HepG2 (cell line): ENCODE data around the gene NDUFB8. TPM values are rescaled to one million over a fixed set of nuclear protein-coding genes. Genes with fewer than 3 reads are reported as not detected.

ENCODE experiments used
- ATAC-seq: fragments of 200-7000 bp; cut with Tn5 transposase; 3 replicates; pipeline ENCODE4 v1.9.1; 2020; ENCODE audit warnings: mild to moderate bottlenecking, moderate library complexity
- BruUV-seq: library from RNA; stranded (reverse); fragments of 400-500 nt; replicated peaks from 2 replicates; lab custom pipeline; 2021; lab: Mats Ljungman, UMichigan
- CTCF ChIA-PET: fragments of 300-600 bp; formaldehyde crosslinking; extraction: SDS; loops from one replicate; lab custom pipeline; 2021; ENCODE audit warnings: low total read pairs, inconsistent platforms, low intra/inter-chr PET ratio; lab: Yijun Ruan, JAX
- POLR2A ChIA-PET: fragments of 350-600 bp; sonication (Branson Sonifier 250); formaldehyde crosslinking; loops from one replicate; lab custom pipeline; 2020; ENCODE audit warnings: antibody characterized with exemption, inconsistent platforms; lab: Yijun Ruan, JAX
- DNase-seq: peaks from one replicate; pipeline ENCODE4 v3.0.0-alpha.2; 2015; ENCODE audit warnings: low spot score
- FAIRE-seq: peaks from 3 replicates; lab custom pipeline; 2011; peaks lifted over from hg19 to GRCh38; lab: Jason Lieb, UNC
- H2AFZ ChIP-seq: one replicate; pipeline ENCODE4 v1.6.1; 2011; ENCODE audit warnings: low read length, inconsistent platforms
- H3K27ac ChIP-seq: fragments of 300-600 bp; 3 replicates; pipeline ENCODE4 v1.8.0; 2011; ENCODE audit warnings: mixed run types, mild to moderate bottlenecking, mixed read lengths, low read length, inconsistent platforms; ENCODE audit not compliant: insufficient read depth; ENCODE audit errors: extremely low read length
- H3K27me3 ChIP-seq, 2 experiments: fragments of 200-600 bp in 1 of 2; 2 replicates in 1 of 2; 3 replicates in 1 of 2; pipeline versions ENCODE4 v1.6.0 to v1.8.0; 2011; ENCODE audit warnings: low read length in 2 of 2, mild to moderate bottlenecking in 2 of 2, moderate library complexity in 2 of 2, inconsistent platforms in 1 of 2; ENCODE audit not compliant: insufficient read depth in 2 of 2, control insufficient read depth in 1 of 2
- H3K36me3 ChIP-seq, 2 experiments: fragments of 200-600 bp in 1 of 2; replicated peaks in 1 of 2; 2 replicates in 1 of 2; 3 replicates in 1 of 2; pipeline versions ENCODE4 v1.5.1 to v1.8.0; 2011; ENCODE audit warnings: low read length in 2 of 2, inconsistent platforms in 1 of 2; ENCODE audit not compliant: insufficient read depth in 2 of 2, control insufficient read depth in 1 of 2
- H3K4me1 ChIP-seq: 2 replicates; pipeline ENCODE4 v1.5.1; 2012; ENCODE audit warnings: low read length, inconsistent platforms; ENCODE audit not compliant: insufficient read depth
- H3K4me2 ChIP-seq: 2 replicates; pipeline ENCODE4 v1.6.0; 2011; ENCODE audit warnings: low read depth, low read length, inconsistent platforms
- H3K4me3 ChIP-seq, 3 experiments: fragments of 200-600 bp in 1 of 3; sonication (generic), shearing (Covaris generic) in 1 of 3; replicated peaks in 1 of 3; 2 replicates each; pipeline ENCODE4 v1.5.1; 2011 to 2016; ENCODE audit warnings: low read length in 3 of 3, inconsistent platforms in 2 of 3, low read depth in 2 of 3, mild to moderate bottlenecking in 2 of 3, control low read depth in 1 of 3, mixed read lengths in 1 of 3; ENCODE audit not compliant: insufficient read depth in 1 of 3
- H3K79me2 ChIP-seq: one replicate; pipeline ENCODE4 v1.6.1; 2011; ENCODE audit warnings: low read length, inconsistent platforms; ENCODE audit not compliant: insufficient read depth
- H3K9ac ChIP-seq: 2 replicates; pipeline ENCODE4 v1.6.0; 2011; ENCODE audit warnings: mild to moderate bottlenecking, low read depth, low read length, inconsistent platforms; ENCODE audit not compliant: insufficient read depth
- H3K9me3 ChIP-seq: 2 replicates; pipeline ENCODE4 v1.5.1; 2012; ENCODE audit warnings: mild to moderate bottlenecking, low read length
- H4K20me1 ChIP-seq: 2 replicates; pipeline ENCODE4 v1.6.0; 2011; ENCODE audit warnings: inconsistent platforms, mild to moderate bottlenecking, low read length, moderate library complexity; ENCODE audit not compliant: insufficient read depth
- CERS6 ChIP-seq: sonication (generic); formaldehyde crosslinking; IDR thresholded peaks from 2 replicates; pipeline ENCODE4 v1.5.0; 2020; ENCODE audit warnings: missing genetic modification reagents
- HNF4G ChIP-seq, 2 experiments: sonication (generic) in 1 of 2; formaldehyde crosslinking in 1 of 2; IDR thresholded peaks; 2 replicates each; pipeline versions ENCODE4 v1.4.0 to v1.6.1; 2011 to 2020; ENCODE audit warnings: borderline replicate concordance in 2 of 2, low read depth in 2 of 2, mild to moderate bottlenecking in 2 of 2, low read length in 1 of 2, missing genetic modification reagents in 1 of 2, moderate library complexity in 1 of 2
- MBNL3 ChIP-seq: fragments of 250-450 bp; sonication (Bioruptor Pico); conservative IDR thresholded peaks from 2 replicates; pipeline ENCODE4 v1.8.0; 2022; ENCODE audit warnings: mild to moderate bottlenecking, inconsistent platforms
- NFIC ChIP-seq: IDR thresholded peaks from 2 replicates; pipeline ENCODE4 v1.6.1; 2012; ENCODE audit warnings: mild to moderate bottlenecking, low read length, inconsistent platforms
- STAT5B ChIP-seq: sonication (generic); formaldehyde crosslinking; IDR thresholded peaks from 2 replicates; pipeline ENCODE4 v1.4.0; 2020; ENCODE audit warnings: missing genetic modification reagents
- ZNF326 ChIP-seq: sonication (generic); formaldehyde crosslinking; IDR thresholded peaks from 2 replicates; pipeline ENCODE4 v1.4.0; 2020; ENCODE audit warnings: missing genetic modification reagents, borderline replicate concordance
- ZNF766 ChIP-seq: sonication (generic); formaldehyde crosslinking; IDR thresholded peaks from 2 replicates; pipeline ENCODE4 v1.5.0; 2020; ENCODE audit warnings: missing genetic modification reagents, borderline replicate concordance
- WGBS: methylation state at CpG from one replicate; pipeline ENCODE4 v1.1.6; 2017; ENCODE audit warnings: low lambda C conversion rate; 5-methylcytosine and 5-hydroxymethylcytosine counted together
- in situ Hi-C: cut with HindIII; loops from 2 replicates; pipeline ENCODE4 v1.10.0; 2017; ENCODE audit warnings: low pct_unique_long_range_greater_than_20kb; ENCODE audit not compliant: extremely low pct_ligation_motif_present
- intact Hi-C: fragments of 100-400 bp; cut with micrococcal nuclease; formaldehyde crosslinking; loops from one replicate; pipeline ENCODE4 v1.10.0; 2022; ENCODE audit not compliant: unreplicated experiment
- polyA plus RNA-seq, 8 experiments: library from polyadenylated mRNA; depleted of rRNA in 3 of 8; stranded (reverse) in 7 of 8; unstranded in 1 of 8; fragments of >200 nt; fragmentation: Illumina TruSeq in 4 of 8; extraction: Trizol in 4 of 8; gene quantifications; 2 replicates each; pipeline versions ENCODE4 v1.2.1 to v1.2.3, GENCODE V29; 2011 to 2016; ENCODE audit warnings: low read depth in 4 of 8, missing spikeins in 1 of 8, mixed read lengths in 1 of 8; ENCODE audit not compliant: insufficient read depth in 1 of 8
- total RNA-seq, 5 experiments: library from RNA; depleted of rRNA; stranded (reverse); fragments of >200 nt; fragmentation: Illumina TruSeq; extraction: Trizol; gene quantifications; 2 replicates each; pipeline ENCODE4 v1.2.3, GENCODE V29; 2016; ENCODE audit warnings: low read depth in 1 of 5
- TF ChIP-seq, protein P1 (sequence below), 2 experiments: sonication (generic) in 1 of 2; formaldehyde crosslinking in 1 of 2; IDR thresholded peaks; 2 replicates each; pipeline versions ENCODE4 v1.4.0 to v1.6.1; 2016 to 2020; ENCODE audit warnings: borderline replicate concordance in 1 of 2, low read depth in 1 of 2, mild to moderate bottlenecking in 1 of 2, missing genetic modification reagents in 1 of 2

Gene NDUFB8
- total and polyA plus RNA-seq, 2 of the 13 experiments (the other 11 are each of a cell fraction or from before 2014, with no cell fraction given): 210 to 216 TPM

- Histone ChIP-seq H3K27me3 (no peaks in the 10 kb centered on the region), H3K27ac (no peak overlapping the region), H3K4me1 (no peaks in the 10 kb centered on the region), H3K36me3 (no peaks in the 10 kb centered on the region; a peak in 1 of 5 replicates), H4K20me1 (no peaks in the 10 kb centered on the region), H3K4me3 (no peak overlapping the region), H3K9me3 (no peaks in the 10 kb centered on the region), H2AFZ (no peak overlapping the region), H3K79me2 (no peaks in the 10 kb centered on the region), H3K4me2 (no peak overlapping the region), H3K9ac (no peak overlapping the region)
- no peak for DNase-seq
- no peak for FAIRE-seq
- intact Hi-C loops: no loop called here
- ChIA-PET POLR2A (no interaction called here), CTCF (no interaction called here)
- in situ Hi-C loops: no loop called here
- WGBS: 83% methylated on average over 2 of the region's 2 CpGs
- BruUV-seq: no TSS peak
- TF ChIP-seq STAT5B (CRISPR knock-in tag) (no peak), MBNL3 (CRISPR knock-in tag) (no peak), CERS6 (no peak), ZNF766 (CRISPR knock-in tag) (no peak)
- no peak for ATAC-seq
Measured at GRCh38 chr10:100496567-100496966, 33.1 kb downstream of the NDUFB8 start.

DNA sequence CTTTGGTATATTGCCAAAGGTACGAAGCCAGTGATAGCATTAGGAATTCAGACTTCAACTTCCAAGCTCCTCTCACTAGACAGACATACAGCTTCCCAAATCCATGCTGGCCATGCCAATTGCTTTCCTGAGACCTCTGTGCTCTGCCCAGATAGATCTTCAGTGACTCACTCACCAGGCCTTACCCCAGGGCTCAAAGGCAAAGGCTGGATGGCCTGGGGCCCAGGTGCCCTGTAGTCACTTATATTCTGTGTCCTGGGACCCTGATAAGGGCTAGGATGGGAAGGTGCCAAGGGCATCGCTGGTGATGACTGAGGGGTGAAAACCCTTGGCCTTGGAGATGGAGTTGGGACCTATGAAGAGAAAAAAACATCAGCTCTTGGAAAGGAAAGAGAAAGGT is 39.1 kb downstream of the NDUFB8 start:
- WGBS: 69% methylated on average over 2 of the region's 2 CpGs
- no TSS peak for BruUV-seq
- no peaks in the 10 kb centered on the region for H3K27me3 ChIP-seq
- H3K4me2 ChIP-seq: no peak overlapping the region
- H3K27ac ChIP-seq: no peak overlapping the region
- H3K4me3 ChIP-seq: no peak overlapping the region
- H3K79me2 ChIP-seq: no peaks in the 10 kb centered on the region
- H2AFZ ChIP-seq: no peak overlapping the region
- no peaks in the 10 kb centered on the region for H4K20me1 ChIP-seq
- in situ Hi-C loops: no loop called here
- no peaks in the 10 kb centered on the region for H3K4me1 ChIP-seq
- H3K36me3 ChIP-seq: peaks cover 0 to 3% of the 10 kb centered on the region in 2 experiments; a peak in 1 of 5 replicates
- intact Hi-C loops: no loop called here
- CTCF ChIA-PET: no interaction called here
- FAIRE-seq: no peak
- POLR2A ChIA-PET: no interaction called here
- ATAC-seq: no peak
- no peaks in the 10 kb centered on the region for H3K9me3 ChIP-seq
- DNase-seq: no peak
- H3K9ac ChIP-seq: no peak overlapping the region
- TF ChIP-seq HNF4G (IDR thresholded peaks at IDR 0.05; ENCODE audit: borderline replicate concordance, low read depth, low read length): no peak
- TF ChIP-seq HNF4G (CRISPR knock-in tag; IDR thresholded peaks at IDR 0.05; ENCODE audit: borderline replicate concordance, low read depth): no peak
- no peak for TF ChIP-seq NFIC
- TF ChIP-seq, protein P1, sequence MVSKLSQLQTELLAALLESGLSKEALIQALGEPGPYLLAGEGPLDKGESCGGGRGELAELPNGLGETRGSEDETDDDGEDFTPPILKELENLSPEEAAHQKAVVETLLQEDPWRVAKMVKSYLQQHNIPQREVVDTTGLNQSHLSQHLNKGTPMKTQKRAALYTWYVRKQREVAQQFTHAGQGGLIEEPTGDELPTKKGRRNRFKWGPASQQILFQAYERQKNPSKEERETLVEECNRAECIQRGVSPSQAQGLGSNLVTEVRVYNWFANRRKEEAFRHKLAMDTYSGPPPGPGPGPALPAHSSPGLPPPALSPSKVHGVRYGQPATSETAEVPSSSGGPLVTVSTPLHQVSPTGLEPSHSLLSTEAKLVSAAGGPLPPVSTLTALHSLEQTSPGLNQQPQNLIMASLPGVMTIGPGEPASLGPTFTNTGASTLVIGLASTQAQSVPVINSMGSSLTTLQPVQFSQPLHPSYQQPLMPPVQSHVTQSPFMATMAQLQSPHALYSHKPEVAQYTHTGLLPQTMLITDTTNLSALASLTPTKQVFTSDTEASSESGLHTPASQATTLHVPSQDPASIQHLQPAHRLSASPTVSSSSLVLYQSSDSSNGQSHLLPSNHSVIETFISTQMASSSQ (IDR thresholded peaks at IDR 0.05; ENCODE audit: low read depth): no peak
- TF ChIP-seq, protein P1 (CRISPR knock-in tag; IDR thresholded peaks at IDR 0.05; ENCODE audit: borderline replicate concordance): no peak
- TF ChIP-seq ZNF326 (CRISPR knock-in tag): no peak
